Adrenal gland (tissue), 5 donors: ENCODE results near the gene AXIN1.

Source experiments
- CTCF ChIP-seq, 6 experiments: fragments of 450-650 bp in 4 of 6; fragments of 200-600 bp in 2 of 6; sonication (generic) in 1 of 6; IDR thresholded peaks; 1 replicate in 5 of 6; 2 replicates in 1 of 6; pipeline versions ENCODE4 v1.5.1 to v1.8.0; 2016 to 2021; ENCODE audit warnings: antibody characterized with exemption in 6 of 6, mild to moderate bottlenecking in 2 of 6, moderate library complexity in 1 of 6
- POLR2A ChIP-seq, 2 donors: fragments of 450-650 bp; IDR thresholded peaks; one replicate each; pipeline ENCODE4 v1.6.1; 2017; ENCODE audit warnings: antibody characterized with exemption in 2 of 2, mild to moderate bottlenecking in 2 of 2, moderate library complexity in 1 of 2
- donor health status: DM: no; HTN: no; CAD: no.

- TF ChIP-seq POLR2A (IDR thresholded peaks at IDR 0.05) (no peak), CTCF (IDR thresholded peaks at IDR 0.05) (no peak)
These were observed 1.1 kb upstream of the AXIN1 start for GRCh38 chr16:353404-354290.
